ENCODE results near the gene SLC1A1. TPM values are rescaled to one million over a fixed set of nuclear protein-coding genes. Genes with fewer than 3 reads are reported as not detected.
A peak's percentile ranks its signal among the peaks of the same experiment; 100 is the strongest.

The SLC1A1 gene
- total RNA-seq, 2 experiments from 2014 or later = not detected

DNA sequence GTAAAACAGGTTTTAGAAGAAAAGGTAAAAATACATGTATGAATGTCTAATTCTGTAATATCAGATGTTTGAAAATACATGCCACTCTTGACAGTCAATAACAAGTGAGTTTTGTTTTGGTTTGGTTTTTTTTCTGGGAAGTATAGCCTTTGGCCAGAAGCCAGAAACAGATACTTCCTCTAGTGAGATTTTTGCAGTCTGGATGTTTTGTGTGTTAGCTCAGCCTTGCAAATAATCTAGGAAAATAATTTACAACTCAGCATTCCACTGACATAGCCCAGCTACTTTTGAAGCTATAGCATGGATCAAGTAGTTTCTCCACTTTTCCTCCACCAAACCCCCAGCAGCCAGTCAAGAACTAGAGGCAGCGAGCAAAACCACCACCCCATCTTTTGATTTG is 56.7 kb downstream of the SLC1A1 start:
- no TSS peak for BruUV-seq (replicated peaks)
- ChIA-PET CTCF (ENCODE audit: unreplicated experiment) (no interaction called here), POLR2A (no interaction called here)

DNA sequence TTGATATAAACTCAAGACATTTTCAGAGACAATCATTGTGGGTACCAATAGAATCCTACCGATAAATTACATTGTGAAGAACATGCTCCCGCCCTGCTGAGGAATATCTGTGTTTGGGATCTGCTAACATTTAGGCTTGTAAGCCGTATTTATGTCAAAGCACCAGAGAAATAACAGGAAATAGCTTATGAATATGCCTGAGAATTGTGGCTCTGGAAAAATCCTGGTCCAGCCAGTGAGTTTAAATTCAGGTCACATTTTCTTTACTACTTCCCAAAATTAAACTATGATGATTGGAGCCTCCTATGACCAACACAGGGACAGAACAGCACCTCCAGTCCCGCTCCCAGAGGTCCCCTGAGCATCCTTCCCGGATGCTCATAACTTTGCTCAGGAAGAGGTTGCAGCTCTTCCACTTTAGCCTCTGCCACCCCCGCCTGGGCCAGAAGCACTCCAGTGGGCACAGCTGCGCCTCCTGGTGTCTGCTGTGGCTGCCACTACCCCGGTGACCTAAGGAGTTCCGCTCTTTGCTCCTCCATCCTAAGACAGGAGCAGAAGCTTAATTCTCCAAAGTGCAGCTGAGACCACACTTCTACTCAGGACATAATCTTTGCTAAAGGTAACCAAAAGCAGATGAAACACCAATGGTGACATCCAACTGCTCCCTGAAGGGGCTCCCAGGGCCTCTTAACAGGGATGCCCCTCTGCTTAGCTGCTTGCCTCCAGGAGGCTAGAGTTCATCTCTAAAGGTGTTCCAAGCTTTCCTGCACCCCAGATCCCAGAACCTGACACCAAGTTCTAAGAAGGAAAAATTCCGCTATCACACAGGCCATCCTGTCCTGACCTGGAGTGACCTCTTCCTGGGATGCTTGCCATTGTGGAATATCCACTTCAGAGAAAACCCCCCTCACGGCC is 58.8 kb downstream of the SLC1A1 start:
- ChIA-PET POLR2A (interaction anchor here (0.5 kb wide), 1 partner anchor 1862 kb away, joined by 3 read pairs; no protein-coding TSS in a partner anchor), CTCF (ENCODE audit: unreplicated experiment) (no interaction called here)
- no peak overlapping the region for H2AFZ ChIP-seq (ENCODE audit: low read length)
- no TSS peak for BruUV-seq (replicated peaks)
- no peaks in the 10 kb centered on the region for H3K9me3 ChIP-seq (ENCODE audit: low read length)
- no peaks in the 10 kb centered on the region for H3K9me2 ChIP-seq (ENCODE audit: insufficient read depth, low read length)
- H3K36me3 ChIP-seq (ENCODE audit: insufficient read depth, low read length) = no peaks in the 10 kb centered on the region
- no peaks in the 10 kb centered on the region for H3K4me1 ChIP-seq (ENCODE audit: insufficient read depth, low read length, poor library complexity, severe bottlenecking)
- no peaks in the 10 kb centered on the region for H4K20me1 ChIP-seq (ENCODE audit: insufficient read depth, low read length)
- no peaks in the 10 kb centered on the region for H3K79me2 ChIP-seq (ENCODE audit: insufficient read depth, low read depth, low read length)
- peak; percentile 6 for DNase-seq (ENCODE audit: low spot score)
- H3K4me2 ChIP-seq (ENCODE audit: low read length) = no peak overlapping the region
- no peak overlapping the region for H3K4me3 ChIP-seq (ENCODE audit: low read depth, low read length, poor library complexity, severe bottlenecking)
- intact Hi-C loops (cut with micrococcal nuclease; ENCODE audit: unreplicated experiment) = no loop called here
- TF ChIP-seq, protein P1, sequence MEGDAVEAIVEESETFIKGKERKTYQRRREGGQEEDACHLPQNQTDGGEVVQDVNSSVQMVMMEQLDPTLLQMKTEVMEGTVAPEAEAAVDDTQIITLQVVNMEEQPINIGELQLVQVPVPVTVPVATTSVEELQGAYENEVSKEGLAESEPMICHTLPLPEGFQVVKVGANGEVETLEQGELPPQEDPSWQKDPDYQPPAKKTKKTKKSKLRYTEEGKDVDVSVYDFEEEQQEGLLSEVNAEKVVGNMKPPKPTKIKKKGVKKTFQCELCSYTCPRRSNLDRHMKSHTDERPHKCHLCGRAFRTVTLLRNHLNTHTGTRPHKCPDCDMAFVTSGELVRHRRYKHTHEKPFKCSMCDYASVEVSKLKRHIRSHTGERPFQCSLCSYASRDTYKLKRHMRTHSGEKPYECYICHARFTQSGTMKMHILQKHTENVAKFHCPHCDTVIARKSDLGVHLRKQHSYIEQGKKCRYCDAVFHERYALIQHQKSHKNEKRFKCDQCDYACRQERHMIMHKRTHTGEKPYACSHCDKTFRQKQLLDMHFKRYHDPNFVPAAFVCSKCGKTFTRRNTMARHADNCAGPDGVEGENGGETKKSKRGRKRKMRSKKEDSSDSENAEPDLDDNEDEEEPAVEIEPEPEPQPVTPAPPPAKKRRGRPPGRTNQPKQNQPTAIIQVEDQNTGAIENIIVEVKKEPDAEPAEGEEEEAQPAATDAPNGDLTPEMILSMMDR (conservative IDR thresholded peaks at IDR 0.05; ENCODE audit: low read length) = peak; percentile 63
- TF ChIP-seq EZH2phosphoT487 (IDR thresholded peaks at IDR 0.05; ENCODE audit: borderline replicate concordance, low read depth, low read length) = no peak
- H3K27ac ChIP-seq (ENCODE audit: low read depth, low read length, poor library complexity, severe bottlenecking) = no peak overlapping the region

More for the DNA sequence above, 56.7 kb downstream of the SLC1A1 start:
- DNase-seq (ENCODE audit: low spot score) = no peak
- intact Hi-C loops (cut with micrococcal nuclease; ENCODE audit: unreplicated experiment) = no loop called here
- Histone ChIP-seq H3K4me3 (ENCODE audit: low read depth, low read length, poor library complexity, severe bottlenecking) (no peak overlapping the region), H4K20me1 (ENCODE audit: insufficient read depth, low read length) (no peaks in the 10 kb centered on the region), H3K79me2 (ENCODE audit: insufficient read depth, low read depth, low read length) (no peaks in the 10 kb centered on the region), H3K27ac (ENCODE audit: low read depth, low read length, poor library complexity, severe bottlenecking) (no peak overlapping the region), H2AFZ (ENCODE audit: low read length) (no peak overlapping the region), H3K9me3 (ENCODE audit: low read length) (no peaks in the 10 kb centered on the region), H3K36me3 (ENCODE audit: insufficient read depth, low read length) (no peaks in the 10 kb centered on the region), H3K9me2 (ENCODE audit: insufficient read depth, low read length) (no peaks in the 10 kb centered on the region), H3K4me1 (ENCODE audit: insufficient read depth, low read length, poor library complexity, severe bottlenecking) (no peaks in the 10 kb centered on the region), H3K4me2 (ENCODE audit: low read length) (no peak overlapping the region)
- no peak for TF ChIP-seq EZH2phosphoT487 (IDR thresholded peaks at IDR 0.05; ENCODE audit: borderline replicate concordance, low read depth, low read length)
- TF ChIP-seq, protein P1 (conservative IDR thresholded peaks at IDR 0.05; ENCODE audit: low read length) = no peak

DNA sequence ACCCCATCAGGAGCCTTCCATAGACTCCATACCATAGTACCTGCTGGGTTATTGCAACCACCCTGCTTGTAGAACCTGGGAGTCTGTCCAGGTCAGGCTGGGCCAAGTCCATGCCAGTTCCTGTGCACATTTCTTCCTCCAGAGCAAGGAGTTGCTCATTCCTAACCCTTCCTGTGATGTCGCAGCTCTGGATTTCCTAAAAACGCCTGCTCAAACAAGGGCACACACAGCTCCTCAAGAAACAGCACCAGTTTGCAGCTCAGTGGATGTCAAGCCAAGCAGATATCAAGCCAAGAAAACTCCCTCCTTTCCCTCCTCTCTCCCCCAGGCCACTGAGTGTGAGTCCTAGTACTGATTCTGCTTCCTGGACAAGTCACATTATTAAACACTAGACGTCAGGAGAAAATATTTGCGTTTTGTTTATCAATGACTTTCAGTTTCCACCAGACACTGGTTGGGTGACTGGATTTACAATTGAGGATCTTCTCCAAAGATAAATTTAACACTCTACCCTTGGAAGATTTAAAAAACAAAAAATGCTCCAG is 59.6 kb downstream of the SLC1A1 start:
- POLR2A ChIA-PET = no interaction called here
- intact Hi-C loops (cut with micrococcal nuclease; ENCODE audit: unreplicated experiment) = no loop called here

More for the DNA sequence above, 59.6 kb downstream of the SLC1A1 start:
- Histone ChIP-seq H3K4me3 (ENCODE audit: low read depth, low read length, poor library complexity, severe bottlenecking) (no peak overlapping the region), H3K27ac (ENCODE audit: low read depth, low read length, poor library complexity, severe bottlenecking) (no peak overlapping the region), H3K4me1 (ENCODE audit: insufficient read depth, low read length, poor library complexity, severe bottlenecking) (no peaks in the 10 kb centered on the region), H3K36me3 (ENCODE audit: insufficient read depth, low read length) (no peaks in the 10 kb centered on the region), H3K9me2 (ENCODE audit: insufficient read depth, low read length) (no peaks in the 10 kb centered on the region), H3K9me3 (ENCODE audit: low read length) (no peaks in the 10 kb centered on the region), H3K79me2 (ENCODE audit: insufficient read depth, low read depth, low read length) (no peaks in the 10 kb centered on the region), H2AFZ (ENCODE audit: low read length) (no peak overlapping the region), H4K20me1 (ENCODE audit: insufficient read depth, low read length) (no peaks in the 10 kb centered on the region), H3K4me2 (ENCODE audit: low read length) (no peak overlapping the region)
- CTCF ChIA-PET (ENCODE audit: unreplicated experiment) = interaction anchor here (0.6 kb wide), 1 partner anchor 1073 kb away, joined by 3 read pairs; no protein-coding TSS in a partner anchor
- no peak for DNase-seq (ENCODE audit: low spot score)
- no TSS peak for BruUV-seq (replicated peaks)
- TF ChIP-seq EZH2phosphoT487 (IDR thresholded peaks at IDR 0.05; ENCODE audit: borderline replicate concordance, low read depth, low read length) = no peak
